IMR-90 (cell line): ENCODE measurements around the gene SLC35G6.

Source experiments
- BHLHE40 ChIP-seq: fragments of 150-350 bp; IDR thresholded peaks from 2 replicates; pipeline ENCODE4 v1.6.1; 2016; ENCODE audit warnings: mild to moderate bottlenecking, low read depth, low read length
- CEBPB ChIP-seq: IDR thresholded peaks from 2 replicates; pipeline ENCODE4 v1.6.1; 2012; ENCODE audit warnings: low read depth, low read length, improper control_type of control experiment
- CTCF ChIP-seq: conservative IDR thresholded peaks from 2 replicates; pipeline ENCODE4 v1.5.1; 2012; ENCODE audit warnings: mild to moderate bottlenecking, low read depth, low read length, improper control_type of control experiment
- MAFK ChIP-seq: IDR thresholded peaks from 2 replicates; pipeline ENCODE4 v1.6.1; 2012; ENCODE audit warnings: low read depth, low read length, improper control_type of control experiment
- MXI1 ChIP-seq: IDR thresholded peaks from 2 replicates; pipeline ENCODE4 v1.6.1; 2012; ENCODE audit warnings: low read depth, mild to moderate bottlenecking, low read length, moderate library complexity, borderline replicate concordance
- POLR2A ChIP-seq: IDR thresholded peaks from 2 replicates; pipeline ENCODE4 v1.6.1; 2012; ENCODE audit warnings: mild to moderate bottlenecking, low read depth, low read length
- RAD21 ChIP-seq: IDR thresholded peaks from 2 replicates; pipeline ENCODE4 v1.6.1; 2012; ENCODE audit warnings: low read length, improper control_type of control experiment
- RFX5 ChIP-seq: IDR thresholded peaks from 2 replicates; pipeline ENCODE4 v1.8.0; 2012; ENCODE audit warnings: low read depth, mild to moderate bottlenecking, low read length, moderate library complexity
- TF ChIP-seq, protein P1 (sequence below): fragments of 150-350 bp; IDR thresholded peaks from 2 replicates; pipeline ENCODE4 v1.6.1; 2017; ENCODE audit warnings: mild to moderate bottlenecking, antibody characterized with exemption, low read length, low read depth

- TF ChIP-seq CTCF (no peak), BHLHE40 (no peak), CEBPB (no peak), POLR2A (no peak), MXI1 (no peak), RFX5 (no peak), RAD21 (no peak), MAFK (no peak)
- TF ChIP-seq, protein P1, sequence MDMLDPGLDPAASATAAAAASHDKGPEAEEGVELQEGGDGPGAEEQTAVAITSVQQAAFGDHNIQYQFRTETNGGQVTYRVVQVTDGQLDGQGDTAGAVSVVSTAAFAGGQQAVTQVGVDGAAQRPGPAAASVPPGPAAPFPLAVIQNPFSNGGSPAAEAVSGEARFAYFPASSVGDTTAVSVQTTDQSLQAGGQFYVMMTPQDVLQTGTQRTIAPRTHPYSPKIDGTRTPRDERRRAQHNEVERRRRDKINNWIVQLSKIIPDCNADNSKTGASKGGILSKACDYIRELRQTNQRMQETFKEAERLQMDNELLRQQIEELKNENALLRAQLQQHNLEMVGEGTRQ = no peak
Measured at GRCh38 chr17:7512105-7512504, 30.9 kb downstream of the SLC35G6 start.
